Measurements from ENCODE around the gene ZCCHC14. TPM values are rescaled to one million over a fixed set of nuclear protein-coding genes. Genes with fewer than 3 reads are reported as not detected.

Gene ZCCHC14
- total and polyA plus RNA-seq, 2 of the 13 experiments (the other 11 are each of a cell fraction or from before 2014, with no cell fraction given): 12.4 to 12.5 TPM

GRCh38 chr16:87383505-87384161 is 109.2 kb downstream of the ZCCHC14 start, which contains the start of gene FBXO31 (continued):
- TF ChIP-seq PAXIP1 (CRISPR knock-in tag; conservative IDR thresholded peaks at IDR 0.05) (peak; percentile 76), ZNF513 (CRISPR knock-in tag; conservative IDR thresholded peaks at IDR 0.05) (peak; percentile 88; the same call in 1 of the 2 replicates), XBP1 (CRISPR knock-in tag; IDR thresholded peaks at IDR 0.05) (no peak; the same call in 1 of the 2 replicates), RXRB (CRISPR knock-in tag; IDR thresholded peaks at IDR 0.05; ENCODE audit: borderline replicate concordance) (peak; percentile 93), ZFP37 (CRISPR knock-in tag; IDR thresholded peaks at IDR 0.05; ENCODE audit: borderline replicate concordance) (peak; percentile 88), TOPORS (CRISPR knock-in tag; IDR thresholded peaks at IDR 0.05) (peak; percentile 99), MAFG (CRISPR knock-in tag; IDR thresholded peaks at IDR 0.05) (no peak), IRF1 (CRISPR knock-in tag; IDR thresholded peaks at IDR 0.05; ENCODE audit: low read depth) (no peak), FOXA3 (CRISPR knock-in tag; IDR thresholded peaks at IDR 0.05) (peak; percentile 85), MBNL3 (CRISPR knock-in tag; conservative IDR thresholded peaks at IDR 0.05) (peak; percentile 87; the same call in 1 of the 2 replicates), SNAPC5 (CRISPR knock-in tag; IDR thresholded peaks at IDR 0.05; ENCODE audit: borderline replicate concordance) (no peak), ZNF33A (CRISPR knock-in tag; IDR thresholded peaks at IDR 0.05; ENCODE audit: borderline replicate concordance) (no peak), ZUFSP (CRISPR knock-in tag; IDR thresholded peaks at IDR 0.05; ENCODE audit: borderline replicate concordance) (no peak), ZNF687 (CRISPR knock-in tag; IDR thresholded peaks at IDR 0.05) (no peak; the same call in 1 of the 2 replicates), ZMYM2 (CRISPR knock-in tag; IDR thresholded peaks at IDR 0.05) (no peak)

Data from HepG2 (cell line).